Neural cell (in vitro differentiated cells): Measurements from ENCODE around the gene YWHAQ.
"Not testable (repeated sequence)": the region's sequence is repeated elsewhere in the genome, so short reads cannot be mapped to it uniquely, and the experiment has no call there.

ENCODE experiments used
- EP300 ChIP-seq: fragments of 450-650 bp; conservative IDR thresholded peaks from 2 replicates; pipeline ENCODE4 v1.6.1; 2014; ENCODE audit warnings: antibody characterized with exemption, mild to moderate bottlenecking, moderate library complexity; ENCODE audit not compliant: poor library complexity, severe bottlenecking
- EZH2 ChIP-seq: fragments of 200-600, 300-800 bp; shearing (Covaris generic), sonication (generic); IDR thresholded peaks from 2 replicates; pipeline ENCODE4 v1.6.1; 2014; ENCODE audit warnings: antibody characterized with exemption, low read length, borderline replicate concordance, mild to moderate bottlenecking; ENCODE audit not compliant: insufficient read depth, poor library complexity, severe bottlenecking
- MXI1 ChIP-seq: fragments of 450-650 bp; conservative IDR thresholded peaks from 2 replicates; pipeline ENCODE4 v1.6.1; 2014; ENCODE audit warnings: antibody characterized with exemption, mild to moderate bottlenecking; ENCODE audit not compliant: poor library complexity, severe bottlenecking
- POLR2AphosphoS5 ChIP-seq: IDR thresholded peaks from 2 replicates; pipeline ENCODE4 v1.6.1; 2012
- TAF1 ChIP-seq: IDR thresholded peaks from 2 replicates; pipeline ENCODE4 v1.6.1; 2012; ENCODE audit warnings: low read depth
- TF ChIP-seq, protein P1 (sequence below): fragments of 450-650 bp; IDR thresholded peaks from 2 replicates; pipeline ENCODE4 v1.5.1; 2014; ENCODE audit warnings: antibody characterized with exemption, mild to moderate bottlenecking, moderate library complexity; ENCODE audit not compliant: poor library complexity, severe bottlenecking
- TF ChIP-seq, protein P2 (sequence below): IDR thresholded peaks from 2 replicates; pipeline ENCODE4 v1.6.1; 2012; ENCODE audit warnings: borderline replicate concordance

DNA sequence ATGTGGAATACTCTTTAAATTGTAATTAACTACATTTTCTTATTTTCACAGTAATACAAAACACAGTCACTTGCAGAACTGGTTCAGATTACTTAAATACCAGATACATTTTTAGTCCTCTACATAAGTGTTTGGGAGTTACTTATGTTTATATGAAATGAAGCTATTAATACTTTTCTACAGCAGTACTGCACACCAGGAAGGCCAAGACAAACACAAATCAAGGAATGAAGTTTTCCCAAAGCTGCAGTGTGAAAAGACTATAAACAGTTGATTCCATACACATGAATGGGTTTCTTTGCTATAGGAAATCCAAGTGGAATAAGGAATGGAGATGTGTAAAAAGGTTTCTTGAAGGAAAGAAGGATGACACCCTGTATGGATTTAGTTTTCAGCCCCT lies 45.9 kb downstream of the YWHAQ start:
- not testable (repeated sequence) for TF ChIP-seq MXI1, TAF1, EP300, EZH2, POLR2AphosphoS5
- TF ChIP-seq, protein P1, sequence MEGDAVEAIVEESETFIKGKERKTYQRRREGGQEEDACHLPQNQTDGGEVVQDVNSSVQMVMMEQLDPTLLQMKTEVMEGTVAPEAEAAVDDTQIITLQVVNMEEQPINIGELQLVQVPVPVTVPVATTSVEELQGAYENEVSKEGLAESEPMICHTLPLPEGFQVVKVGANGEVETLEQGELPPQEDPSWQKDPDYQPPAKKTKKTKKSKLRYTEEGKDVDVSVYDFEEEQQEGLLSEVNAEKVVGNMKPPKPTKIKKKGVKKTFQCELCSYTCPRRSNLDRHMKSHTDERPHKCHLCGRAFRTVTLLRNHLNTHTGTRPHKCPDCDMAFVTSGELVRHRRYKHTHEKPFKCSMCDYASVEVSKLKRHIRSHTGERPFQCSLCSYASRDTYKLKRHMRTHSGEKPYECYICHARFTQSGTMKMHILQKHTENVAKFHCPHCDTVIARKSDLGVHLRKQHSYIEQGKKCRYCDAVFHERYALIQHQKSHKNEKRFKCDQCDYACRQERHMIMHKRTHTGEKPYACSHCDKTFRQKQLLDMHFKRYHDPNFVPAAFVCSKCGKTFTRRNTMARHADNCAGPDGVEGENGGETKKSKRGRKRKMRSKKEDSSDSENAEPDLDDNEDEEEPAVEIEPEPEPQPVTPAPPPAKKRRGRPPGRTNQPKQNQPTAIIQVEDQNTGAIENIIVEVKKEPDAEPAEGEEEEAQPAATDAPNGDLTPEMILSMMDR: not testable (repeated sequence)
- TF ChIP-seq, protein P2, sequence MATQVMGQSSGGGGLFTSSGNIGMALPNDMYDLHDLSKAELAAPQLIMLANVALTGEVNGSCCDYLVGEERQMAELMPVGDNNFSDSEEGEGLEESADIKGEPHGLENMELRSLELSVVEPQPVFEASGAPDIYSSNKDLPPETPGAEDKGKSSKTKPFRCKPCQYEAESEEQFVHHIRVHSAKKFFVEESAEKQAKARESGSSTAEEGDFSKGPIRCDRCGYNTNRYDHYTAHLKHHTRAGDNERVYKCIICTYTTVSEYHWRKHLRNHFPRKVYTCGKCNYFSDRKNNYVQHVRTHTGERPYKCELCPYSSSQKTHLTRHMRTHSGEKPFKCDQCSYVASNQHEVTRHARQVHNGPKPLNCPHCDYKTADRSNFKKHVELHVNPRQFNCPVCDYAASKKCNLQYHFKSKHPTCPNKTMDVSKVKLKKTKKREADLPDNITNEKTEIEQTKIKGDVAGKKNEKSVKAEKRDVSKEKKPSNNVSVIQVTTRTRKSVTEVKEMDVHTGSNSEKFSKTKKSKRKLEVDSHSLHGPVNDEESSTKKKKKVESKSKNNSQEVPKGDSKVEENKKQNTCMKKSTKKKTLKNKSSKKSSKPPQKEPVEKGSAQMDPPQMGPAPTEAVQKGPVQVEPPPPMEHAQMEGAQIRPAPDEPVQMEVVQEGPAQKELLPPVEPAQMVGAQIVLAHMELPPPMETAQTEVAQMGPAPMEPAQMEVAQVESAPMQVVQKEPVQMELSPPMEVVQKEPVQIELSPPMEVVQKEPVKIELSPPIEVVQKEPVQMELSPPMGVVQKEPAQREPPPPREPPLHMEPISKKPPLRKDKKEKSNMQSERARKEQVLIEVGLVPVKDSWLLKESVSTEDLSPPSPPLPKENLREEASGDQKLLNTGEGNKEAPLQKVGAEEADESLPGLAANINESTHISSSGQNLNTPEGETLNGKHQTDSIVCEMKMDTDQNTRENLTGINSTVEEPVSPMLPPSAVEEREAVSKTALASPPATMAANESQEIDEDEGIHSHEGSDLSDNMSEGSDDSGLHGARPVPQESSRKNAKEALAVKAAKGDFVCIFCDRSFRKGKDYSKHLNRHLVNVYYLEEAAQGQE: not testable (repeated sequence)
